ENCODE results near the gene ADPRS. TPM values are rescaled to one million over a fixed set of nuclear protein-coding genes. Genes with fewer than 3 reads are reported as not detected.

Gene ADPRS
- total and polyA plus RNA-seq, 2 donors (not counting 3 experiments of a cell fraction or from before 2014, with no cell fraction given) = 32.9 to 48.1 TPM

DNA sequence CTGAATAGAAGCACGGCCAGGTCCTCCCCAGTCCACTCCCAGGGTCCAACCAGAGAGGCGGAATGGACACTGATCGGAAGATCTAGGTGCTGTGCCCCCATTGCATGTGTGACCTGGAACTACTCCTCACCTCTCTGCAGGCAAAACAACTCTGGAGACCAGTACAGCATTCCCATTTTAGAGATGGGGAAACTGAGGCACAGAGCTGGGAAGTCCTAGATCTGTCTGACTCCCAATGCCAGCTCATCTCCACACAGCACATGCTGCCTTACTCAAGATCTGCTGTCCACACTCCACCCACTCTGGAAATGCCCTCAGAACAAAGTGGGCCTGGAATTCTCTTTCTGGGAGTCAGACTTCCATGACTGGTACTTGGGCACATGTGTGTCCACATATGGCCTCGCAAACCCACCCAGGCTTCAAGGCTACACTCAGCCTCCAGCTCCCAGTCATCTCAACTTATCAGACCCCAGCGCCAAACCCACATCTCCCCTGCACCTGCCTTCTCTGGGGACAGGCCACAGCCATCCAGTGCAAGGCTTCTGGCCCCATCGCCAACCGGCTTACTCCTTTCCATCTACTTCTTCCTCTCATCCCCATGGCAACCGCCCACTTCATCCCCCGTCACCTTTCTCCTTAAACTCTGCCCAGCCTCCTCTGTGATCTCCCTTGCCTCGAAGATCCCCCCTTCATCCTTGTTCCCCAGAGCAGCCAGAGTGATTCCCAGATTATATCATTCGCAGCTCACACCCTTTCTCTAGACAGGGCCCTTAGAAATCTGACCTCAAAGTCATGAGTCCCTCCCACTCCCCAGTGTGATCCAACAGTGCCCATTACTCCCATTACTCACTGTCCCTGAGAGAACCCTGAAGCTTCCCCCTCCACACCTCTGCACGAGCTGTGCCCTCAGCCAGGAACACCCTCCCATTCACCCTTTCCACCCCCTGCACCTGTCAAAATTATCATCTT lies 33.7 kb downstream of the ADPRS start:
- FAIRE-seq = no peak
- no peak overlapping the region for H3K4me3 ChIP-seq (replicated peaks in 1 of 3; ENCODE audit: insufficient read depth in 1 of 3, low read depth in 1 of 3, low read length in 3 of 3)
- no peak overlapping the region for H3K27ac ChIP-seq (ENCODE audit: insufficient read depth, low read depth, low read length)
- H3K9me3 ChIP-seq (replicated peaks; ENCODE audit: control insufficient read depth, insufficient read depth, low read length) = no peaks in the 10 kb centered on the region
- BruUV-seq (replicated peaks) = no TSS peak
- CTCF ChIA-PET = interaction anchor here (0.6 to 2.1 kb wide), 2 partner anchors 13 to 327 kb away, joined by 3 to 11 read pairs; no protein-coding TSS in a partner anchor
- H3K9ac ChIP-seq (replicated peaks; ENCODE audit: extremely low read depth, insufficient read depth, low read length) = no peak overlapping the region
- H4K20me1 ChIP-seq (replicated peaks; ENCODE audit: control insufficient read depth, extremely low read depth, insufficient read depth, low read length) = no peaks in the 10 kb centered on the region
- peaks cover 5 to 9% of the 10 kb centered on the region in 2 experiments for H3K27me3 ChIP-seq (ENCODE audit: control insufficient read depth in 2 of 2, insufficient read depth in 2 of 2, low read length in 2 of 2)
- no peaks in the 10 kb centered on the region for H3K36me3 ChIP-seq (ENCODE audit: control insufficient read depth in 2 of 2, extremely low read depth in 1 of 2, insufficient read depth in 2 of 2, low read length in 2 of 2)
- no peak for DNase-seq (ENCODE audit: low read depth, low spot score)
- no peaks in the 10 kb centered on the region for H3K79me2 ChIP-seq (ENCODE audit: control insufficient read depth, insufficient read depth, low read length)
- H3K4me1 ChIP-seq (ENCODE audit: control insufficient read depth, extremely low read depth, insufficient read depth, low read length) = no peaks in the 10 kb centered on the region
- intact Hi-C loops (cut with micrococcal nuclease) (no loop called here), dilution Hi-C loops (cut with MboI; ENCODE audit: extremely low pct_ligation_motif_present, low sequenced_read_pairs) (no loop called here)
- H3K9me1 ChIP-seq (replicated peaks; ENCODE audit: control insufficient read depth, extremely low read depth, insufficient read depth, low read length) = no peaks in the 10 kb centered on the region
- H2AFZ ChIP-seq (ENCODE audit: low read depth, low read length) = no peak overlapping the region
- no peak overlapping the region for H3K4me2 ChIP-seq (ENCODE audit: insufficient read depth, low read length)
- TF ChIP-seq, protein P1, sequence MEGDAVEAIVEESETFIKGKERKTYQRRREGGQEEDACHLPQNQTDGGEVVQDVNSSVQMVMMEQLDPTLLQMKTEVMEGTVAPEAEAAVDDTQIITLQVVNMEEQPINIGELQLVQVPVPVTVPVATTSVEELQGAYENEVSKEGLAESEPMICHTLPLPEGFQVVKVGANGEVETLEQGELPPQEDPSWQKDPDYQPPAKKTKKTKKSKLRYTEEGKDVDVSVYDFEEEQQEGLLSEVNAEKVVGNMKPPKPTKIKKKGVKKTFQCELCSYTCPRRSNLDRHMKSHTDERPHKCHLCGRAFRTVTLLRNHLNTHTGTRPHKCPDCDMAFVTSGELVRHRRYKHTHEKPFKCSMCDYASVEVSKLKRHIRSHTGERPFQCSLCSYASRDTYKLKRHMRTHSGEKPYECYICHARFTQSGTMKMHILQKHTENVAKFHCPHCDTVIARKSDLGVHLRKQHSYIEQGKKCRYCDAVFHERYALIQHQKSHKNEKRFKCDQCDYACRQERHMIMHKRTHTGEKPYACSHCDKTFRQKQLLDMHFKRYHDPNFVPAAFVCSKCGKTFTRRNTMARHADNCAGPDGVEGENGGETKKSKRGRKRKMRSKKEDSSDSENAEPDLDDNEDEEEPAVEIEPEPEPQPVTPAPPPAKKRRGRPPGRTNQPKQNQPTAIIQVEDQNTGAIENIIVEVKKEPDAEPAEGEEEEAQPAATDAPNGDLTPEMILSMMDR (IDR thresholded peaks at IDR 0.05; ENCODE audit: extremely low read depth in 1 of 2, insufficient read depth in 1 of 2, low read depth in 1 of 2, low read length in 2 of 2) = no peak
- TF ChIP-seq EZH2 (IDR thresholded peaks at IDR 0.05; ENCODE audit: borderline replicate concordance, low read depth, low read length, severe bottlenecking) (no peak), MYC (IDR thresholded peaks at IDR 0.05; ENCODE audit: low read depth, low read length) (no peak), POLR2AphosphoS5 (IDR thresholded peaks at IDR 0.05; ENCODE audit: insufficient read depth, low read depth, low read length) (no peak)
- POLR2A ChIA-PET = no interaction called here

Measured in endothelial cell of umbilical vein (primary cell).